GM10266 (cell line): ENCODE results near the gene TTC39B.

Experiments used
- DNase-seq: peaks from one replicate; pipeline ENCODE4 v3.0.0; 2012; ENCODE audit errors: extremely low spot score
- TF ChIP-seq, protein P1 (sequence below): IDR thresholded peaks from 2 replicates; pipeline ENCODE4 v1.5.1; 2012; ENCODE audit warnings: mild to moderate bottlenecking, low read depth; ENCODE audit not compliant: control insufficient read depth, insufficient read depth; ENCODE audit errors: missing control alignments

Gene TTC39B

DNA sequence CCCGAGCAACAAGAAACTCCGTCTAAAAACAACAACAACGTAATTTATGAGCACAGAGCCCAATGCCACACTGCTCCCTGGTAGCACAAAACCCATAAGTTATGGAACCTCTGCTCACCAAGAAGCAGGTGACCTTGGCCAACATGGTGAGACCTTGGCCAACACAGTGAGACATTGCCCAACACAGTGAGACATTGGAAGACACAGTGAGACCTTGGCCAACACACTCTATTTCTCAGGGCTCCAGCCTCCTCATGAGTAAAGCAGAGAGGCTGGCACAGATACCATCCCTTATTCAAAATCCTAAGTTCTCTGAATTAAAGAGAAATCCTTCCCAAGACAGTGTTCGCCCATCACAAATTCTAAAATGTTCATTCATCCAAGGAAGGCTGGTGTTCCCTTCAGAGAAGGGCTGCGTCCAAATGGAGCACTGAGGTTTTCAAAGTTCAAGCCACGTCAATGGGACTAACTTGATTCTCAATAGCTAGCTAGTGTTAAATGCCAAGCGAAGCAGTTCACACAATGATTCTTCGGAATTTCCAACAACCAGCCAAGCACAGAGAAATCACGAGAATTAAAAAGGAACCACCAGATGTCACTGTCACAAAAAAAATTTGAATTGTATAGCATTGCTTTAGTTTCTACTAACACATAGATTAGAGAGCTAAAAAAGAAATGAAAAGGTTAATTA, 29.5 kb downstream of the TTC39B start:
- no peak for DNase-seq
- TF ChIP-seq, protein P1, sequence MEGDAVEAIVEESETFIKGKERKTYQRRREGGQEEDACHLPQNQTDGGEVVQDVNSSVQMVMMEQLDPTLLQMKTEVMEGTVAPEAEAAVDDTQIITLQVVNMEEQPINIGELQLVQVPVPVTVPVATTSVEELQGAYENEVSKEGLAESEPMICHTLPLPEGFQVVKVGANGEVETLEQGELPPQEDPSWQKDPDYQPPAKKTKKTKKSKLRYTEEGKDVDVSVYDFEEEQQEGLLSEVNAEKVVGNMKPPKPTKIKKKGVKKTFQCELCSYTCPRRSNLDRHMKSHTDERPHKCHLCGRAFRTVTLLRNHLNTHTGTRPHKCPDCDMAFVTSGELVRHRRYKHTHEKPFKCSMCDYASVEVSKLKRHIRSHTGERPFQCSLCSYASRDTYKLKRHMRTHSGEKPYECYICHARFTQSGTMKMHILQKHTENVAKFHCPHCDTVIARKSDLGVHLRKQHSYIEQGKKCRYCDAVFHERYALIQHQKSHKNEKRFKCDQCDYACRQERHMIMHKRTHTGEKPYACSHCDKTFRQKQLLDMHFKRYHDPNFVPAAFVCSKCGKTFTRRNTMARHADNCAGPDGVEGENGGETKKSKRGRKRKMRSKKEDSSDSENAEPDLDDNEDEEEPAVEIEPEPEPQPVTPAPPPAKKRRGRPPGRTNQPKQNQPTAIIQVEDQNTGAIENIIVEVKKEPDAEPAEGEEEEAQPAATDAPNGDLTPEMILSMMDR, result peak; percentile 43

DNA sequence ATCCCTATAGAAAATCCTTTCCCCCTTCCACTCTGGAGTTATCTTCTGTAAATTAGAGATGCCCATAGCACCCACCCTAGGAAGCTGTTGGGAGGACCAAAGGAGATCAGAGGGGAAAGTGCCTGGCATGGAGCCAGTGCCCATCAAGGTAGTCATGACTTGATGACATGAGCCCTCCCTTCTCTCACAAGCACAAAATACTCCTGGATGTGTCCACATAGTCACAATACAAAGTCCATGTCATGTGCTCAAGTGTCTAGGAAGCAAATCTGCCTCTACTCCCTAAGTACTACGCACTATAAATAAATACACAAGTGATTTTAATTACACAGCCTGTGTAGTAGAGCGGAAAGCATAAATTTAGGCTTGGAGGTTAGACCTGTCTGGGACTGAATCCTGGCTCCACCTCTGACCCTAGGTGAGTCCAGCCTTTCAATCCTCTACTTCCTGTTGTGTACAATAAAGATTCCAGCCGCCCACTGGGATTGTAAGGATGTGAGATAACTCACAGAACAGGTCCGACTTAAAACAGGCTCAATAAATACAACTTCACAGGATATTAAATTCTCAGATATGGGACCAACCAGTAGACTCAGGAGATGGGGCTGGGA, 30.6 kb downstream of the TTC39B start:
- TF ChIP-seq, protein P1, result no peak
- DNase-seq, result no peak

DNA sequence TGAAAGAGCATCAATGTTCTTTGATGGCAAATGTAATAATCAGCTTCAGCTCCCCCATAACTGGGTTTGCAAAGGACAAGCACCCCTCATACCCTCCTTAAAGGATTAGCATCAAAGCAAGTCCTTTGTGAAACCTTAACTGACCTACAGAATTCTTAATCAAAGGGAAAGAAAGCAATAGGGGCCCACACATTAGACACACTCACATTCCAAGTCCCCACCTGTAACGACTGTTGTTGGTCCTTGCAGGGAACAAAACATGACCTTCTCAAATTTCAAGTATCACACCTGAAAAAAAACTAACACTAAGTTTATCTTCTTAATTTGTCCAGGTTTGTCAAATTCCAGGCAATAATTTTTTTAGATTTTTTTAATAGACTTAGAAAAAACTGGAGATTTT, 32.6 kb downstream of the TTC39B start:
- no peak for DNase-seq
- TF ChIP-seq, protein P1, result no peak

DNA sequence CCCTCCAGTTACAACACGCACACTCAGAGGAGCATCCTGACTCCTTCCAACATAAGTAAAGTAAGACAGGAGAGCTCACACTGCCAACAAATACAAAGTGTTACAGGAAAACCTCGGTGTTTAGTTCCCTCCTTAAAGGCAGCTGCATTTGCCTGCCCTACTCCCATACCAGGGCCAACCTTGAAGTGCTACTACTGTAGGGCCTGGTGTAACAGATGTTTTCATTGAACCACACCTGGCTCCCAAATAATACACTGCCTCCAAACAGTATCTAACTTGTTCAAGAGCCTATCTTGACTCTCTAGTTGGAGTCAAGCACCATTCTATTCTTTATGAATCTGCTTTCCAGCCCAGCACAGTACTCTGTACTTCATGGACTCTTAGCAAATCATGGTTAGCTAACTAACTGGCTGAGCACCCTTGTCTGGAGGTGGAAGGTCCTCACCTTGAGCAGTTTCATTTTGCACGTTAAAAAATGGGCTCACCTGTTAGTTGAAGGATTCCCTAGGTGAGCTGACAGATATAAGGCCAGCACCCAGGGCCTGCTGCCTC, 34.6 kb downstream of the TTC39B start:
- no peak for DNase-seq
- TF ChIP-seq, protein P1, result no peak

DNA sequence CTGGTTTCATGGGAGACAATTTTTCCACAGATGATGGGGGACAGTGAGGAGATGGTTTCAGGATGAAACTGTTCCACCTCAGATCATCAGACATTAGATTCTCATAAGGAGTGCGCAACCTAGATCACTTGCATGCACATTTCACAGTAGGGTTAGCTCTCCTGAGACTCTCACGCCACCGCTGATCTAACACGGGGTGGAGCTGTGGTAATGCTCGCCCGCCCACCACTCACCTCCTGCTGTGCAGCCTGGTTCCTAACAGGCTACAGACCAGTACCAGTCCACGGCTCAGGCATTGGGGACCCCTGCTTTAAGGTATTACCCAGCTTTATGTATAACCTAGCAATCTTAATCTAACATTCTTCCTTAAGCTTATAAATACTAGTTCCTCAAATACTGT, 35.6 kb downstream of the TTC39B start:
- TF ChIP-seq, protein P1, result no peak
- DNase-seq, result no peak

DNA sequence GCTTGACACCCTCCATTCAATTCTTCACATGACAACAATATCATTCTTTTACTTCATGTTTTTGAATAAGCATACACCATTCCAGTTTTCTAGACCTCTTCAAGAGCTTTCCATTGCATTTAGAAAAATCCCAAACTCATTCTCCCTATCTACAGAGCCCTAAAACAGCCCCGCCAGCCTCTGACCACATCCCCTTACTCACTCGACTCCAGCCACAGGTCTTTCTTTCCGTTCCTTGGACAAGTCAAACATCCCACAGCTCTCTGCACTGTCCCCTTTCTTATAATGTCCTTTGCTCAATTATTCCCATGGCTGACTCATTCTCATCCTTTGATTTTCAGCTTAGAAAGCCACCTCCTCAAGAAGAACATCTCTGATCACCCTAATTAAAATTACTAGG, 38.2 kb downstream of the TTC39B start:
- DNase-seq, result no peak
- TF ChIP-seq, protein P1, result no peak

DNA sequence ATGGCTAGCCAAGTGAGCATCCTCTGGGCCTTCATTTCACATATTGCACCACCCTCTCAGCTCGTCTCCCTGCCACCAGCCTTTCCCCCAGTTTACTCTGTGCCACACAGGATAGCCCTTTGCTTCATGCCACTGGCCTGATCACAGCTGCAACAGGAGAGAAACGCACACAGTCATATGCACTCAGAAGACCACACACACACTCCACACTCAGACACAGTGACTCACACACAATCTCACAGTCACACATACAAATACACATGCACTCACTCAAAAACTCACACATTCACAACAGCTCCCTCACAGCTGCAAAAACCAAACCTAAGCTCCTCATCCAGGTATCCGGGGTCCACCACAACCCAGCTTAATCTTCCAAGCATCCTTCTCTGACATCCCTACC, 38.7 kb downstream of the TTC39B start:
- no peak for DNase-seq
- TF ChIP-seq, protein P1, result no peak
